Osteocyte (in vitro differentiated cells): Measurements from ENCODE around the gene NHS. TPM values are rescaled to one million over a fixed set of nuclear protein-coding genes. Genes with fewer than 3 reads are reported as not detected.

Experiments used
- DNase-seq: peaks from one replicate; pipeline ENCODE4 v3.0.0; 2021; ENCODE audit warnings: mixed read lengths; ENCODE audit not compliant: unreplicated experiment; ENCODE audit errors: extremely low spot score
- H3K27ac Mint-ChIP-seq: one replicate; pipeline ENCODE4 v1.8.0; 2021; ENCODE audit warnings: mild to moderate bottlenecking, mixed read lengths; ENCODE audit not compliant: unreplicated experiment
- H3K27me3 Mint-ChIP-seq: one replicate; pipeline ENCODE4 v1.8.0; 2021; ENCODE audit warnings: mixed read lengths; ENCODE audit not compliant: unreplicated experiment
- H3K36me3 Mint-ChIP-seq: one replicate; pipeline ENCODE4 v1.8.0; 2021; ENCODE audit warnings: mixed read lengths; ENCODE audit not compliant: unreplicated experiment
- H3K4me1 Mint-ChIP-seq: one replicate; pipeline ENCODE4 v1.8.0; 2021; ENCODE audit warnings: mixed read lengths; ENCODE audit not compliant: unreplicated experiment
- H3K4me3 Mint-ChIP-seq: one replicate; pipeline ENCODE4 v1.8.0; 2021; ENCODE audit warnings: mild to moderate bottlenecking, moderate library complexity, mixed read lengths; ENCODE audit not compliant: unreplicated experiment
- H3K9me3 Mint-ChIP-seq: one replicate; pipeline ENCODE4 v1.8.0; 2021; ENCODE audit warnings: mixed read lengths; ENCODE audit not compliant: unreplicated experiment
- CTCF ChIP-seq: fragments of 200-600 bp; sonication (generic); IDR thresholded peaks from 2 replicates; pipeline ENCODE4 v1.5.0; 2021; ENCODE audit warnings: antibody characterized with exemption, mild to moderate bottlenecking, moderate library complexity
- total RNA-seq: library from RNA; stranded (reverse); gene quantifications from 2 replicates; pipeline ENCODE4 v1.2.1, GENCODE V29; 2021

NHS gene
- total RNA-seq, 1 donor from 2014 or later = 4.3 TPM

GRCh38 chrX:17411205-17411604 lies 36.2 kb downstream of the NHS start:
- no peaks in the 10 kb centered on the region for H3K9me3 Mint-ChIP-seq
- DNase-seq = no peak
- no peak overlapping the region for H3K4me3 Mint-ChIP-seq
- peaks cover 3% of the 10 kb centered on the region for H3K4me1 Mint-ChIP-seq
- H3K36me3 Mint-ChIP-seq = no peaks in the 10 kb centered on the region
- TF ChIP-seq CTCF = no peak
- H3K27me3 Mint-ChIP-seq = no peaks in the 10 kb centered on the region
- no peak overlapping the region for H3K27ac Mint-ChIP-seq

- peaks cover 3% of the 10 kb centered on the region for H3K4me1 Mint-ChIP-seq
- no peak for TF ChIP-seq CTCF
- H3K27ac Mint-ChIP-seq = no peak overlapping the region
- no peaks in the 10 kb centered on the region for H3K9me3 Mint-ChIP-seq
- no peaks in the 10 kb centered on the region for H3K36me3 Mint-ChIP-seq
- no peak for DNase-seq
- no peak overlapping the region for H3K4me3 Mint-ChIP-seq
- H3K27me3 Mint-ChIP-seq = no peaks in the 10 kb centered on the region
Measured at GRCh38 chrX:17412692-17413091, 37.7 kb downstream of the NHS start.

- H3K4me3 Mint-ChIP-seq = no peak overlapping the region
- no peaks in the 10 kb centered on the region for H3K27me3 Mint-ChIP-seq
- peaks cover 3% of the 10 kb centered on the region for H3K4me1 Mint-ChIP-seq
- no peak for DNase-seq
- no peak overlapping the region for H3K27ac Mint-ChIP-seq
- no peaks in the 10 kb centered on the region for H3K9me3 Mint-ChIP-seq
- no peaks in the 10 kb centered on the region for H3K36me3 Mint-ChIP-seq
- TF ChIP-seq CTCF = no peak
Measured at GRCh38 chrX:17413228-17413627, 38.2 kb downstream of the NHS start.

- no peak for DNase-seq
- Mint-ChIP-seq H3K4me1 (peaks cover 3% of the 10 kb centered on the region), H3K36me3 (no peaks in the 10 kb centered on the region), H3K9me3 (no peaks in the 10 kb centered on the region), H3K4me3 (no peak overlapping the region), H3K27me3 (no peaks in the 10 kb centered on the region), H3K27ac (no peak overlapping the region)
- no peak for TF ChIP-seq CTCF
Measured at GRCh38 chrX:17414027-17414658, 39.1 kb downstream of the NHS start.

- Mint-ChIP-seq H3K4me1 (peaks cover 3% of the 10 kb centered on the region), H3K27me3 (no peaks in the 10 kb centered on the region), H3K27ac (no peak overlapping the region), H3K4me3 (no peak overlapping the region), H3K9me3 (no peaks in the 10 kb centered on the region), H3K36me3 (no peaks in the 10 kb centered on the region)
- TF ChIP-seq CTCF = no peak
- no peak for DNase-seq
Measured at GRCh38 chrX:17414839-17415238, 39.8 kb downstream of the NHS start.
